GM12878 (cell line): ENCODE data around the gene FAM117B. TPM values are rescaled to one million over a fixed set of nuclear protein-coding genes. Genes with fewer than 3 reads are reported as not detected.

Source experiments
- ATAC-seq: fragments of 200-7000 bp; cut with Tn5 transposase; 3 replicates; pipeline ENCODE4 v1.9.1; 2020; ENCODE audit warnings: mild to moderate bottlenecking, moderate library complexity
- BruUV-seq: library from RNA; stranded (reverse); fragments of 400-500 nt; replicated peaks from 2 replicates; lab custom pipeline; 2021; lab: Mats Ljungman, UMichigan
- CTCF ChIA-PET: fragments of 300-600 bp; sonication (Branson Sonifier 250); formaldehyde crosslinking; extraction: SDS; loops from one replicate; lab custom pipeline; 2021; ENCODE audit warnings: inconsistent platforms; lab: Yijun Ruan, JAX
- POLR2A ChIA-PET: fragments of 350-600 bp; formaldehyde crosslinking; extraction: SDS; loops from one replicate; lab custom pipeline; 2021; ENCODE audit warnings: inconsistent platforms; lab: Charles Lee
- RAD21 ChIA-PET: fragments of 300-600 bp; sonication (Branson Sonifier 250); formaldehyde crosslinking; loops from one replicate; lab custom pipeline; 2023; ENCODE audit warnings: antibody characterized with exemption; ENCODE audit not compliant: unreplicated experiment; lab: Charles Lee
- SMC1A ChIA-PET: fragments of 300-600 bp; sonication (Branson Sonifier 250); formaldehyde crosslinking; loops from one replicate; lab custom pipeline; 2023; ENCODE audit not compliant: unreplicated experiment, uncharacterized antibody; lab: Charles Lee
- DNase-seq: peaks from one replicate; pipeline ENCODE4 v3.0.0-alpha.2; 2011; ENCODE audit warnings: low read depth, low spot score
- FAIRE-seq: peaks from 3 replicates; lab custom pipeline; 2011; peaks lifted over from hg19 to GRCh38; lab: Jason Lieb, UNC
- H2AFZ ChIP-seq: 2 replicates; pipeline ENCODE4 v1.6.0; 2011; ENCODE audit warnings: low read depth, low read length, control low read depth; ENCODE audit not compliant: control insufficient read depth
- H3K27ac ChIP-seq: 2 replicates; pipeline ENCODE4 v1.5.1; 2011; ENCODE audit warnings: control low read depth; ENCODE audit not compliant: control insufficient read depth, insufficient read depth
- H3K27me3 ChIP-seq, 2 experiments: replicated peaks in 1 of 2; 2 replicates each; pipeline versions ENCODE4 v1.6.0 to v1.6.1; 2011; ENCODE audit warnings: low read length in 1 of 2; ENCODE audit not compliant: control insufficient read depth in 2 of 2, insufficient read depth in 2 of 2
- H3K36me3 ChIP-seq, 2 experiments: 2 replicates each; pipeline ENCODE4 v1.5.1; 2011; ENCODE audit warnings: low read length in 1 of 2; ENCODE audit not compliant: control insufficient read depth in 2 of 2, insufficient read depth in 2 of 2
- H3K4me1 ChIP-seq: 2 replicates; pipeline ENCODE4 v1.6.1; 2011; ENCODE audit warnings: mild to moderate bottlenecking, low read length, moderate library complexity, mixed read lengths; ENCODE audit not compliant: control insufficient read depth, insufficient read depth
- H3K4me2 ChIP-seq: 2 replicates; pipeline ENCODE4 v1.6.0; 2011; ENCODE audit warnings: control low read depth; ENCODE audit not compliant: control insufficient read depth, insufficient read depth
- H3K4me3 ChIP-seq: fragments of 200-600 bp; sonication (generic); 2 replicates; pipeline ENCODE4 v1.5.1; 2016
- H3K79me2 ChIP-seq: 2 replicates; pipeline ENCODE4 v1.6.0; 2011; ENCODE audit warnings: low read length; ENCODE audit not compliant: control insufficient read depth, insufficient read depth
- H3K9ac ChIP-seq: 2 replicates; pipeline ENCODE4 v1.8.0; 2011; ENCODE audit warnings: low read length, control low read depth, mixed read lengths; ENCODE audit not compliant: control insufficient read depth, insufficient read depth
- H3K9me3 ChIP-seq: replicated peaks from 3 replicates; pipeline ENCODE4 v1.5.1; 2011; ENCODE audit warnings: mild to moderate bottlenecking, low read length; ENCODE audit not compliant: control insufficient read depth, insufficient read depth
- H4K20me1 ChIP-seq: 2 replicates; pipeline ENCODE4 v1.6.0; 2011; ENCODE audit not compliant: control insufficient read depth, insufficient read depth
- BMI1 ChIP-seq: fragments of 450-650 bp; IDR thresholded peaks from 2 replicates; pipeline ENCODE4 v1.6.1; 2016; ENCODE audit warnings: mild to moderate bottlenecking, moderate library complexity, borderline replicate concordance
- CTCF ChIP-seq, 3 experiments: IDR thresholded peaks in 2 of 3; conservative IDR thresholded peaks in 1 of 3; 2 replicates each; pipeline ENCODE4 v1.5.1; 2011; ENCODE audit warnings: low read depth in 3 of 3, low read length in 3 of 3, mild to moderate bottlenecking in 3 of 3, control low read depth in 2 of 3, moderate library complexity in 2 of 3, inconsistent platforms in 1 of 3, mixed read lengths in 1 of 3; ENCODE audit not compliant: control insufficient read depth in 2 of 3, insufficient read depth in 1 of 3; ENCODE audit errors: extremely low read depth in 1 of 3
- JUNB ChIP-seq: IDR thresholded peaks from 2 replicates; pipeline ENCODE4 v1.6.1; 2016; ENCODE audit warnings: antibody characterized with exemption, mild to moderate bottlenecking
- NBN ChIP-seq: fragments of 450-650 bp; IDR thresholded peaks from 2 replicates; pipeline ENCODE4 v1.6.1; 2016
- POLR2AphosphoS2 ChIP-seq: IDR thresholded peaks from 2 replicates; pipeline ENCODE4 v1.6.1; 2011; ENCODE audit warnings: low read depth, mild to moderate bottlenecking, low read length, improper control_type of control experiment, moderate library complexity
- POLR2AphosphoS5 ChIP-seq: IDR thresholded peaks from 2 replicates; pipeline ENCODE4 v1.6.1; 2011; ENCODE audit warnings: mild to moderate bottlenecking, low read length, inconsistent platforms
- SKIL ChIP-seq: fragments of 450-650 bp; IDR thresholded peaks from 2 replicates; pipeline ENCODE4 v1.6.1; 2017; ENCODE audit warnings: mild to moderate bottlenecking, low read depth, inconsistent platforms; ENCODE audit not compliant: poor library complexity, severe bottlenecking
- USF1 ChIP-seq: IDR thresholded peaks from 2 replicates; pipeline ENCODE4 v1.6.1; 2011; ENCODE audit warnings: borderline replicate concordance, low read depth, mild to moderate bottlenecking, moderate library complexity, mixed read lengths, low read length; ENCODE audit not compliant: insufficient read depth; ENCODE audit errors: extremely low read length
- ZBTB11 ChIP-seq: fragments of 450-650 bp; formaldehyde crosslinking; IDR thresholded peaks from 2 replicates; pipeline ENCODE4 v1.5.0; 2022; ENCODE audit warnings: mild to moderate bottlenecking, missing genetic modification characterization
- ZBTB40 ChIP-seq: fragments of 450-650 bp; IDR thresholded peaks from 2 replicates; pipeline ENCODE4 v1.6.1; 2016; ENCODE audit warnings: mild to moderate bottlenecking, moderate library complexity, borderline replicate concordance
- ZNF274 ChIP-seq: IDR thresholded peaks from one replicate; pipeline ENCODE4 v1.8.0; 2011; ENCODE audit not compliant: insufficient read length, insufficient read depth
- WGBS: methylation state at CpG from one replicate; pipeline ENCODE4 v1.1.6; 2016; ENCODE audit warnings: low lambda C conversion rate; ENCODE audit not compliant: insufficient replicate concordance, insufficient coverage; ENCODE audit errors: missing lambda C conversion rate; 5-methylcytosine and 5-hydroxymethylcytosine counted together
- in situ Hi-C: fragments of 300-500 bp; cut with MboI; formaldehyde crosslinking; loops from 9 replicates; pipeline ENCODE4 v1.14.3; 2018; ENCODE audit warnings: mixed read lengths
- intact Hi-C: fragments of 100-400 bp; cut with micrococcal nuclease; formaldehyde crosslinking; loops from one replicate; pipeline ENCODE4 v1.14.2; 2022; ENCODE audit not compliant: unreplicated experiment
- polyA plus RNA-seq, 11 experiments: library from polyadenylated mRNA; depleted of rRNA in 4 of 11; unstranded in 6 of 11; stranded (reverse) in 5 of 11; fragments of >200 nt; fragmentation: Nextera tagmentation in 4 of 11; fragmentation: Illumina TruSeq in 1 of 11; extraction: Ambion mirVana in 4 of 11; extraction: Trizol in 1 of 11; gene quantifications; 1 replicate in 1 of 11; 2 replicates in 10 of 11; pipeline versions ENCODE4 v1.2.1 to v1.2.3, GENCODE V29; 2011 to 2016; ENCODE audit warnings: inconsistent platforms in 2 of 11, missing spikeins in 2 of 11, low read depth in 1 of 11
- total RNA-seq, 4 experiments: library from RNA; depleted of rRNA in 3 of 4; stranded (reverse); fragments of >200 nt in 3 of 4; fragmentation: Illumina TruSeq in 1 of 4; extraction: Trizol in 1 of 4; gene quantifications; 2 replicates each; pipeline versions ENCODE4 v1.2.1 to v1.2.3, GENCODE V29; 2013 to 2021

The FAM117B gene
- total and polyA plus RNA-seq, 10 of the 15 experiments (the other 5 are each of a cell fraction or from before 2014, with no cell fraction given): 1.6 to 7.6 (median 4.2) TPM

- WGBS: 96% methylated on average over 3 of the region's 3 CpGs
- H3K4me1 ChIP-seq: no peaks in the 10 kb centered on the region
- H3K36me3 ChIP-seq: no peaks in the 10 kb centered on the region
- intact Hi-C loops: no loop called here
- in situ Hi-C loops: no loop called here
- POLR2A ChIA-PET: no interaction called here
- no peak overlapping the region for H3K4me2 ChIP-seq
- DNase-seq (no peak), ATAC-seq (no peak), FAIRE-seq (no peak)
- CTCF ChIA-PET: no interaction called here
- no peak overlapping the region for H3K4me3 ChIP-seq
- no peaks in the 10 kb centered on the region for H3K27me3 ChIP-seq
- no peaks in the 10 kb centered on the region for H4K20me1 ChIP-seq
- BruUV-seq: no TSS peak
- RAD21 ChIA-PET: no interaction called here
- no peak overlapping the region for H3K9ac ChIP-seq
- H2AFZ ChIP-seq: no peak overlapping the region
- no peak overlapping the region for H3K27ac ChIP-seq
- no peaks in the 10 kb centered on the region for H3K79me2 ChIP-seq
- no peaks in the 10 kb centered on the region for H3K9me3 ChIP-seq
- SMC1A ChIA-PET: no interaction called here
- TF ChIP-seq USF1 (no peak), SKIL (no peak), POLR2AphosphoS5 (no peak), POLR2AphosphoS2 (no peak), ZNF274 (no peak), ZBTB40 (no peak), CTCF (IDR thresholded peaks at IDR 0.05 in 2 of 3, conservative IDR thresholded peaks at IDR 0.05 in 1 of 3; ENCODE audit: control insufficient read depth in 2 of 3, extremely low read depth in 1 of 3, insufficient read depth in 1 of 3, low read depth in 3 of 3, low read length in 3 of 3) (no peak), BMI1 (no peak), NBN (no peak), JUNB (no peak), ZBTB11 (CRISPR knock-in tag) (no peak)
These were observed 174.0 kb downstream of the FAM117B start for GRCh38 chr2:202808754-202809153.
